DND-41 (cell line): ENCODE results near the gene IL12A.

Experiments used
- ATAC-seq: fragments of 200-7000 bp; cut with Tn5 transposase; 3 replicates; pipeline ENCODE4 v1.9.1; 2021; ENCODE audit warnings: low read depth; ENCODE audit not compliant: insufficient read depth
- DNase-seq: peaks from one replicate; pipeline ENCODE4 v3.0.0-alpha.2; 2020
- H2AFZ ChIP-seq: 2 replicates; pipeline ENCODE4 v1.6.0; 2012; ENCODE audit warnings: low read depth, low read length
- H3K27ac ChIP-seq: 2 replicates; pipeline ENCODE4 v1.5.1; 2012; ENCODE audit warnings: low read length, inconsistent platforms
- H3K27me3 ChIP-seq: fragments of 200-600 bp; sonication (generic); 2 replicates; pipeline ENCODE4 v1.6.0; 2012; ENCODE audit warnings: low read length, mild to moderate bottlenecking, inconsistent platforms; ENCODE audit not compliant: insufficient read depth, poor library complexity
- H3K36me3 ChIP-seq: 2 replicates; pipeline ENCODE4 v1.5.1; 2012; ENCODE audit warnings: low read length, inconsistent platforms; ENCODE audit not compliant: insufficient read depth
- H3K4me1 ChIP-seq: 2 replicates; pipeline ENCODE4 v1.5.1; 2012; ENCODE audit warnings: mild to moderate bottlenecking, low read length; ENCODE audit not compliant: insufficient read depth
- H3K4me2 ChIP-seq: 2 replicates; pipeline ENCODE4 v1.6.0; 2012; ENCODE audit warnings: mild to moderate bottlenecking, moderate library complexity, low read length, inconsistent platforms; ENCODE audit not compliant: insufficient read depth
- H3K4me3 ChIP-seq, 2 experiments: fragments of 200-600 bp in 1 of 2; shearing (Covaris generic) in 1 of 2; 2 replicates each; pipeline ENCODE4 v1.5.1; 2012 to 2016; ENCODE audit warnings: inconsistent platforms in 2 of 2, low read length in 2 of 2, mild to moderate bottlenecking in 2 of 2, low read depth in 1 of 2, moderate library complexity in 1 of 2
- H3K79me2 ChIP-seq: 2 replicates; pipeline ENCODE4 v1.6.0; 2012; ENCODE audit warnings: low read length, inconsistent platforms; ENCODE audit not compliant: insufficient read depth
- H3K9ac ChIP-seq: 2 replicates; pipeline ENCODE4 v1.6.0; 2012; ENCODE audit warnings: low read depth, mild to moderate bottlenecking, inconsistent platforms, low read length, moderate library complexity
- H3K9me3 ChIP-seq: 2 replicates; pipeline ENCODE4 v1.5.1; 2012; ENCODE audit warnings: low read length, moderate library complexity, mild to moderate bottlenecking, inconsistent platforms; ENCODE audit not compliant: insufficient read depth, severe bottlenecking
- H4K20me1 ChIP-seq: 2 replicates; pipeline ENCODE4 v1.6.0; 2012; ENCODE audit warnings: low read length; ENCODE audit not compliant: insufficient read depth
- CTCF ChIP-seq: IDR thresholded peaks from 2 replicates; pipeline ENCODE4 v1.5.1; 2012; ENCODE audit warnings: borderline replicate concordance, low read length, moderate library complexity, mild to moderate bottlenecking; ENCODE audit not compliant: poor library complexity, severe bottlenecking; ENCODE audit errors: extremely low read depth
- EZH2 ChIP-seq: IDR thresholded peaks from 3 replicates; pipeline ENCODE4 v1.6.1; 2012; ENCODE audit warnings: borderline replicate concordance, low read depth, mild to moderate bottlenecking, moderate library complexity, low read length, inconsistent platforms; ENCODE audit not compliant: severe bottlenecking

The IL12A gene

GRCh38 chr3:160044121-160044520 is 55.5 kb downstream of the IL12A start:
- DNase-seq (no peak), ATAC-seq (no peak)
- Histone ChIP-seq H3K9ac (no peak overlapping the region), H3K36me3 (no peaks in the 10 kb centered on the region), H3K27me3 (no peaks in the 10 kb centered on the region), H4K20me1 (no peaks in the 10 kb centered on the region), H2AFZ (no peak overlapping the region), H3K79me2 (no peaks in the 10 kb centered on the region), H3K4me2 (no peak overlapping the region), H3K27ac (no peak overlapping the region), H3K4me1 (no peaks in the 10 kb centered on the region), H3K9me3 (peaks cover 6% of the 10 kb centered on the region), H3K4me3 (no peak overlapping the region)
- TF ChIP-seq EZH2 (no peak), CTCF (no peak)
